RPMI8226 (cell line): ENCODE measurements around the gene DPM2.

Experiments
- DNase-seq: peaks from one replicate; pipeline ENCODE4 v3.0.0-alpha.2; 2015

DPM2 gene

GRCh38 chr9:127972236-127972871 is 34.7 kb upstream of the DPM2 start:
- no peak for DNase-seq

GRCh38 chr9:127971357-127972235 is 33.9 kb upstream of the DPM2 start:
- DNase-seq, result no peak

GRCh38 chr9:127970401-127971313 is 33.0 kb upstream of the DPM2 start:
- DNase-seq, result peak; percentile 78

GRCh38 chr9:127968700-127969383 is 31.2 kb upstream of the DPM2 start:
- DNase-seq, result no peak

GRCh38 chr9:127968042-127968441 is 30.4 kb upstream of the DPM2 start:
- no peak for DNase-seq

DNA sequence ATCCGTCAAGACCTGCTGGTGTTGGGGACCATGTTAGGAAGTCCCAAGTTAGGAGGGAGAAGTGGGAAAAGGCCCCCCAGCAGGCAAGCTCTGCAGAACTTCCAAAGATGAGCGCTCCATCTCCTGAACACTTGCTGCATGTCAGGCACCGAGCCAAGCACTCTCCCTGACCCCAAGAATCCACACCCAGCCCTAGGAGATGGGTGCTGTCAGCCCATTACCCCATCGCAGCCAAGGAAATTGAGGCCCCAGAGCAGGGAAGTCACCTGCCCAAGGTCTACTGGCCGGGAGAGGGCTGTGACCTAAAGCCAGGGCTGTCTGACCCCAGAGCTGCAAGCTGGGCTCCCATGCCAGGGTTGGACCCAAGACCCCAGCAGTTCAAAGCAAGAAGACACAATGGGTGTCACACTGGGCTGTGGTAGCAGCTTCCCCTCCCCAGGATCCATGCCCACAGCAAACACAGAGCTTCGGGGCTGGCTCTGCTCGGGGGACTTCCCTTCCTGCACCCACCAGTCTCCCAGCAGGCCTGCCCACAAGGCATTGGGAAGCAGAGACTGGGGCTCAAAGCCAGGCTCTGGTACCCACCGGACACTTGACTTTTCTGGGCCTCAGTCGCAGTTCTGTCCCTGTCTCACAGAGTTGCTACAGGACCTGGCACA is 29.6 kb upstream of the DPM2 start:
- DNase-seq, result no peak

- peak; percentile 41 for DNase-seq
Observed at GRCh38 chr9:127966416-127967150, 28.9 kb upstream of the DPM2 start.

GRCh38 chr9:127965953-127966352 is 28.3 kb upstream of the DPM2 start:
- DNase-seq, result no peak

DNA sequence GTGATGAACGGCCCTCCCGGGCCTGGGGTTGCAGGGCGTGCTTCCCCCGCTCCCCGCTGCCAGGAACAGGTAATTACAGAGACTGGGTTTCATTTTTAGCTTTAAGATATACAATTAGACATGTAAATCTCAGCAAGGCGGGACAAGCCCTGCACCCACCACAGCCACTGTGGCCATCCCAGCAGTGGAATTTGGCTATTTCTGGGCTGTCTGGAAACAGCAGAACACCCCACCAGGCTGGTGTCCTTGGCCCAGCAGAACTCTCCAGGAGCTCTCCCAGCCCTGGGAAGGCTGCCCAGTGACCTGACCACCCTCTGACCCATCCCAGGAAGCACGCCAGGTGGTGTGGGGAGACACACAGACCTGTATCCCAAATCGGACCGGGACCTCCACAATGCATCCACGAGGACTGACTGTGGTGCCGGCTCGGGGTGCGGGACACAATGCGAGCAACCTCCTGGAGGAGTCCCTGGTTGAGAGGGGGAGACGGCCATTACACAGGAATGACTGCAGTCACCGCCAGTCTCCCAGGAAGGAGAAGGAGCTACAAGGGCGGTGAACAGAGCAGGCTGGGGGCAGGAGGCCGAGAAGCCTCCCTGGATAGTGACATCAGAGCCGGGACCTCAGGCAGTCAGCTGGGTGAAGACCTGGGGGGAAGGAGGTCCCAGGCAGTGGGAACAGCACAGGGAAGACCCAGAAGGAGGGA is 25.9 kb upstream of the DPM2 start:
- no peak for DNase-seq

DNA sequence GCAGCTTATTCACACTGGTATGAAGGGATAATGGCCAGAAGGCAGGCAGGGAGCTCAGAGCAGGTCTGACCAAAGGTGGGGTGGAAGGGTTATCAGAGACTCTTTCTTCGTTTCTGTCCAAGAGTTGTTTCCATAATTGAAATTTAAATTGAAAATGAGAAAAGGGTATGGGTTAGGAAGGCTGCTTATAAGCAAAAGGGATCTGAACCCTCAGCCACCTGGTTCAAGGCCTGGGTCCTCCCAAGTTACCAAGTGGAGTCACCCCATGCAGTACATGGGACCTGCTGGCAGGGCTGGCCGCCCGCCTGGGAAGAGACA is 25.3 kb upstream of the DPM2 start:
- DNase-seq, result no peak

DNA sequence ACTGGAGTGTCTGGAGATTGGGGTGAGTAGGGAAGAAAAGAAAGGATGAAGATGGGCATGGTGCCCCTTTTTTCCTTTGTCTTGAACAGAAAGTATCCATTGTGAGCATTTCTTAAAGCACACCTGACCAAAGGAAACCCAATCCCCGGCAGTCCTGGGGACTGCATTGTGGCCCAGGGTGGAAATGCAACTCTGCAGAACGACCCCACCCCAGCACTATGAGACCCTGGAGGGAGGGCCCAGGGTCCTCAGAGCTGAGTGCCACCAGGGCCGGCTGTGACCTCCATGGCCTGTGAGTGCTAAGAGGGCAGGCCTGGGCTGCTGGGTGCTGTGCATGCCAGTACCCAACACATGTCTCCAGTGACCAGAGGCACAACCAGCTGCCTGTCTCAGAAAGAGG is 24.6 kb upstream of the DPM2 start:
- DNase-seq, result no peak

- no peak for DNase-seq
Observed at GRCh38 chr9:127961613-127962155, 24.0 kb upstream of the DPM2 start.

GRCh38 chr9:127961155-127961490 is 23.5 kb upstream of the DPM2 start:
- no peak for DNase-seq

GRCh38 chr9:127960410-127961154 is 22.9 kb upstream of the DPM2 start:
- no peak for DNase-seq

DNA sequence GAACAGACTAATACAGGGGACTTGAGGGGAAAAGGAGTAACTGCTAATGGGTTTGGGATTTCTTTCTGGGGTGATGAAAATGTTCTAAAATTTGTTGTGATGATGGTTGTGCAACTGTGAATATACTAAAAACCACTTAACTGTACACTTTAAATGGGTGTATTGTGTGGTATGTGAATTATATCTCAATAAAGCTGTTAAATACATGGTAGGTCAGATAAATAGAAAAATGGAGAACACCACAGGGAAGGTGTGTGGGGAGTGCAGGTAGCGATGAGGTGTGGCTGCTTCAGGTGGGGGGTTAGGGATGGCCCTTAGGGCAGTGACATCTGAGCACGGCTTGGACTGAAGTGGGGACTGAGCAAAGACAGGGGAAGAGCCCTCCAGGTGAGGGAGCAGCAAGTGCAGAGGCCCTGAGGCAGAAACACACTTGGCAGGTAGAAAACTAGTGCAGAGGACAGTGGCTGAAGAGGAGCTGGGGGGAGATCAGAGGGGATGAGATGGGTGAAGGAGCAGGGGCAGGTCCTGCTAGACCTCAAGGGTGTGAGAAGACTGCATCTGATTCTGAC is 22.3 kb upstream of the DPM2 start:
- no peak for DNase-seq

DNA sequence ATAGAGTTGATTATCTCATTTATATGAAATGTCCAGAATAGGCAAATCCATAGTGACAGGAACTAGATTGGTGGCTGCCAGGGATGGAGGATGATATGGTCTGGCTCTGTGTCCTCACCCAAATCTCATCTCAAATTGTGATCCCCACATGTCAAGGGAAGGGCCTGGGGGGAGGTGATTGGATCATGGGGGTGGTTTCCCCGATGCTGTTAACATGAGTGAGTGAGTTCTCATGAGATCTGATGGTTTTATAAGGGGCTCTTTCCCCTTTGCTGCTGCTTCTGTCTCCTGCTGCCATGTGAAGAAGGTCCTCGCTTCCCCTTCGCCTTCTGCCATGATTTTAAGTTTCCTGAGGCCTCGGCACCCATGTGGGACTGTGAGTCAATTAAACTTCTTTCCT is 21.7 kb upstream of the DPM2 start:
- DNase-seq, result no peak

DNA sequence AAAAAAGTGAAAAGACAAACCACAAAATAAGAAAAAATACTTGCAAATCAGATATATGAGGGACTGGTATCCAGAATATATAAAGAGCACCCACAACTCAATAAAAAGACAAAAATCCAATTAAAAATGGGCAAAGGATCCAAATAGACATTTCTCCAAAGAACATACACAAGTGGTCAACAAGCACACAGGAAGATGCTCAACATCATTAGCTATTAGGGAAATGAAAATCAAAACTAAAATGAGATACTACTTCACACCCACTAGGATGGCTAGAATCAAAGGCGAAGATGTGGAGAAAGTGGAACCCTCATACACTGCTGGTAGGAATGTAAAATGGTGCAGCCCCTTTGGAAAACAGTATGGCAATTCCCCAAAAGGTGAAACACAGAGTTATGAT is 21.1 kb upstream of the DPM2 start:
- DNase-seq, result no peak

- DNase-seq, result peak; percentile 96
Observed at GRCh38 chr9:127955294-127956015, 17.8 kb upstream of the DPM2 start.

DNA sequence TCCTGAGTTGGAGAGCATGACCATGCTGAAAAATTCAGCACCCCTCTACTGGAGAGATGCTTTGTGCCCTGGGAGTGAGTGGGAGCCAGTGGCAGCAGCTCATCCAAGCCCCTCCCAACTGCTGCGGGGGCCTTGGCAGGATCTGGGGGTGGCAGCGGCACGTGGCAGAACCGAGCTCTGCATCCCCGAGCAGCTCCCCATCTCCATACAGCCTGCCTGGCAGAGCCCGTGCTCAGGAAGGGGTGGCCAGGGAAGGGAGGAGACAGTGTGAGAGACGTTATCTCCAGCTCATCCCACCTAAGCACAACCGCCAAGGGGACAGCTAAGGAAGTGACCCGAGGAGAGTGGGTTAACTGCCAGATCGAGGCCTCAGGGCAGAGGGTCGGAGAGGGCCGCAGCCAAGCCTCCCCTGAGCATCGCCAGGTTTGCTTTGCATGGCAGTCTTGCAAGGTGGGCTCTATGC is 17.2 kb upstream of the DPM2 start:
- no peak for DNase-seq
